B cell (primary cell): ENCODE data around the gene RAD23B. TPM values are rescaled to one million over a fixed set of nuclear protein-coding genes. Genes with fewer than 3 reads are reported as not detected.

ENCODE experiments used
- ATAC-seq: fragments of 200-7000 bp; cut with Tn5 transposase; one replicate; pipeline ENCODE4 v1.10.0; 2021; ENCODE audit warnings: low read depth, mild to moderate bottlenecking, moderate number of reproducible peaks, moderate library complexity
- CTCF ChIA-PET: fragments of 350-600 bp; sonication (Branson Sonifier 250); formaldehyde crosslinking; loops from one replicate; lab custom pipeline; 2021; ENCODE audit warnings: antibody characterized with exemption, inconsistent platforms; lab: Charles Lee
- POLR2A ChIA-PET: fragments of 350-600 bp; sonication (Branson Sonifier 250); formaldehyde crosslinking; loops from one replicate; lab custom pipeline; 2021; ENCODE audit warnings: antibody characterized with exemption; lab: Charles Lee
- DNase-seq: peaks from one replicate; pipeline ENCODE4 v3.0.0; 2013
- H2AFZ ChIP-seq: 2 replicates; pipeline ENCODE4 v1.6.1; 2012; ENCODE audit warnings: mild to moderate bottlenecking, low read depth, low read length; ENCODE audit not compliant: insufficient read depth, poor library complexity, severe bottlenecking
- H3K27ac ChIP-seq, 2 donors: 1 replicate in 1 of 2; 2 replicates in 1 of 2; pipeline ENCODE4 v1.5.1; 2012 to 2013; ENCODE audit warnings: low read length in 2 of 2, mild to moderate bottlenecking in 2 of 2, moderate library complexity in 1 of 2
- H3K27me3 ChIP-seq, 4 experiments: fragments of 200-600 bp in 1 of 4; sonication (generic) in 1 of 4; replicated peaks in 1 of 4; 1 replicate in 2 of 4; 2 replicates in 2 of 4; pipeline versions ENCODE4 v1.6.1 to v1.7.0; 2013 to 2016; ENCODE audit warnings: low read length in 3 of 4, mild to moderate bottlenecking in 2 of 4, mixed read lengths in 1 of 4, moderate library complexity in 1 of 4; ENCODE audit not compliant: insufficient read depth in 4 of 4, control insufficient read depth in 3 of 4; ENCODE audit errors: control extremely low read depth in 1 of 4
- H3K36me3 ChIP-seq, 2 experiments: replicated peaks in 1 of 2; 1 replicate in 1 of 2; 2 replicates in 1 of 2; pipeline versions ENCODE4 v1.6.1 to v1.7.1; 2013; ENCODE audit warnings: low read length in 1 of 2; ENCODE audit not compliant: insufficient read depth in 2 of 2, control insufficient read depth in 1 of 2; ENCODE audit errors: control extremely low read depth in 1 of 2, extremely low read depth in 1 of 2
- H3K4me1 ChIP-seq, 2 donors: fragments of 200-600 bp in 1 of 2; sonication (generic) in 1 of 2; 1 replicate in 1 of 2; 2 replicates in 1 of 2; pipeline versions ENCODE4 v1.5.1 to v1.6.1; 2013 to 2017; ENCODE audit warnings: low read length in 2 of 2; ENCODE audit not compliant: control insufficient read depth in 2 of 2, insufficient read depth in 2 of 2
- H3K4me2 ChIP-seq: replicated peaks from 2 replicates; pipeline ENCODE3; 2012; ENCODE audit warnings: mild to moderate bottlenecking, low read depth, low read length; ENCODE audit not compliant: poor library complexity, severe bottlenecking
- H3K4me3 ChIP-seq, 5 experiments: fragments of 200-600 bp in 1 of 5; sonication (generic) in 1 of 5; 1 replicate in 3 of 5; 2 replicates in 2 of 5; pipeline versions ENCODE4 v1.5.1 to v1.7.0; 2011 to 2016; ENCODE audit warnings: low read length in 4 of 5, mild to moderate bottlenecking in 4 of 5, low read depth in 2 of 5, control low read depth in 1 of 5, moderate library complexity in 1 of 5; ENCODE audit not compliant: insufficient read depth in 1 of 5; ENCODE audit errors: control extremely low read depth in 1 of 5, extremely low read depth in 1 of 5
- H3K79me2 ChIP-seq: fragments of 200-600 bp; sonication (generic); one replicate; pipeline ENCODE4 v1.6.0; 2016; ENCODE audit warnings: low read length; ENCODE audit not compliant: control insufficient read depth, insufficient read depth
- H3K9ac ChIP-seq: fragments of 200-600 bp; sonication (generic); 2 replicates; pipeline ENCODE4 v1.6.1; 2017; ENCODE audit warnings: mild to moderate bottlenecking, low read length, moderate library complexity
- H3K9me3 ChIP-seq, 3 donors: one replicate each; pipeline versions ENCODE4 v1.6.1 to v1.7.1; 2013; ENCODE audit warnings: low read length in 2 of 3; ENCODE audit not compliant: control insufficient read depth in 2 of 3, insufficient read depth in 1 of 3; ENCODE audit errors: control extremely low read depth in 1 of 3
- H4K20me1 ChIP-seq: 2 replicates; pipeline ENCODE4 v1.6.0; 2012; ENCODE audit warnings: mild to moderate bottlenecking, low read length; ENCODE audit not compliant: insufficient read depth, control insufficient read depth, poor library complexity, severe bottlenecking
- H3K27ac Mint-ChIP-seq: one replicate; pipeline ENCODE4 v1.8.0; 2021; ENCODE audit warnings: mixed read lengths
- H3K27me3 Mint-ChIP-seq: one replicate; pipeline ENCODE4 v1.8.0; 2021; ENCODE audit warnings: mixed read lengths
- H3K4me1 Mint-ChIP-seq: one replicate; pipeline ENCODE4 v1.8.0; 2021; ENCODE audit warnings: mixed read lengths
- H3K4me3 Mint-ChIP-seq: one replicate; pipeline ENCODE4 v1.8.0; 2021; ENCODE audit warnings: mixed read lengths
- H3K9me3 Mint-ChIP-seq: one replicate; pipeline ENCODE4 v1.8.0; 2022; ENCODE audit warnings: mixed read lengths; ENCODE audit not compliant: insufficient read depth
- CTCF ChIP-seq: fragments of 200-600 bp; IDR thresholded peaks from one replicate; pipeline ENCODE4 v1.8.0; 2022; ENCODE audit warnings: antibody characterized with exemption, mild to moderate bottlenecking
- EZH2 ChIP-seq: IDR thresholded peaks from 2 replicates; pipeline ENCODE4 v1.6.1; 2012; ENCODE audit warnings: borderline replicate concordance, low read depth, mild to moderate bottlenecking, moderate library complexity, low read length; ENCODE audit not compliant: insufficient read depth, poor library complexity, severe bottlenecking
- WGBS: methylation state at CpG from one replicate; pipeline ENCODE4 v1.1.5; 2013; ENCODE audit warnings: missing lambda C conversion rate; ENCODE audit not compliant: insufficient coverage; 5-methylcytosine and 5-hydroxymethylcytosine counted together
- intact Hi-C: fragments of 100-400 bp; cut with micrococcal nuclease; formaldehyde crosslinking; loops from one replicate; pipeline ENCODE4 v1.10.0; 2022
- polyA plus RNA-seq: library from polyadenylated mRNA; depleted of rRNA; stranded (reverse); fragments of >200 nt; gene quantifications from 2 replicates; pipeline ENCODE4 v1.2.3, GENCODE V29; 2012
- total RNA-seq, 2 donors: library from RNA; stranded (reverse); fragments of 120-200 nt in 1 of 2; gene quantifications; 1 replicate in 1 of 2; 2 replicates in 1 of 2; pipeline versions ENCODE4 v1.2.3 to v1.2.4, GENCODE V29; 2013 to 2022

RAD23B gene
- total and polyA plus RNA-seq, 2 donors (not counting 1 experiment from before 2014, with no cell fraction given), result 36.8 to 78.2 TPM

- Mint-ChIP-seq H3K27ac (no peak overlapping the region), H3K27me3 (peaks cover 38% of the 10 kb centered on the region), H3K4me3 (no peak overlapping the region), H3K9me3 (no peaks in the 10 kb centered on the region), H3K4me1 (peaks cover 11% of the 10 kb centered on the region)
- 17% methylated on average over 1 of the region's 1 CpG for WGBS
- H3K36me3 ChIP-seq, result no peaks in the 10 kb centered on the region
- no peak for ATAC-seq
- peaks cover 0 to 4% (median 0%) of the 10 kb centered on the region in 3 donors for H3K9me3 ChIP-seq
- no peak overlapping the region for H3K4me2 ChIP-seq
- H3K79me2 ChIP-seq, result no peaks in the 10 kb centered on the region
- peaks cover 0 to 15% (median 8%) of the 10 kb centered on the region in 4 experiments for H3K27me3 ChIP-seq
- no peaks in the 10 kb centered on the region for H4K20me1 ChIP-seq
- no peak for DNase-seq
- no peak overlapping the region for H3K9ac ChIP-seq
- CTCF ChIA-PET, result interaction anchor here (1.5 kb wide), 2 partner anchors 33 to 67 kb away, joined by 5 to 7 read pairs; no protein-coding TSS in a partner anchor
- H3K4me1 ChIP-seq, result peaks cover 0 to 13% of the 10 kb centered on the region in 2 donors
- TF ChIP-seq CTCF, result peak; percentile 13
- no peak for TF ChIP-seq EZH2
- POLR2A ChIA-PET, result no interaction called here
- intact Hi-C loops, result no loop called here
- H2AFZ ChIP-seq, result peak overlapping the region; percentile 31
- H3K4me3 ChIP-seq, result no peak overlapping the region
- H3K27ac ChIP-seq, result no peak overlapping the region
Observed at GRCh38 chr9:107274096-107274495, 9.0 kb upstream of the RAD23B start.

GRCh38 chr9:107274953-107275422, 8.1 kb upstream of the RAD23B start:
- H3K27ac Mint-ChIP-seq, result no peak overlapping the region
- DNase-seq (no peak), ATAC-seq (no peak)
- H3K27me3 ChIP-seq, result peaks cover 0 to 15% (median 8%) of the 10 kb centered on the region in 4 experiments
- no peaks in the 10 kb centered on the region for H3K9me3 Mint-ChIP-seq
- POLR2A ChIA-PET, result interaction anchor here (0.6 kb wide), 1 partner anchor 9 kb away, joined by 3 read pairs; no protein-coding TSS in a partner anchor
- H3K36me3 ChIP-seq, result no peaks in the 10 kb centered on the region
- H3K4me2 ChIP-seq, result no peak overlapping the region
- CTCF ChIA-PET, result no interaction called here
- H3K4me1 Mint-ChIP-seq, result peaks cover 11% of the 10 kb centered on the region
- H3K4me3 Mint-ChIP-seq, result no peak overlapping the region
- H3K4me3 ChIP-seq, result no peak overlapping the region
- TF ChIP-seq EZH2 (no peak), CTCF (no peak)
- no peak overlapping the region for H3K9ac ChIP-seq
- no peaks in the 10 kb centered on the region for H3K79me2 ChIP-seq
- no peak overlapping the region for H2AFZ ChIP-seq
- H3K4me1 ChIP-seq, result peaks cover 0 to 10% of the 10 kb centered on the region in 2 donors
- 89% methylated on average over 4 of the region's 4 CpGs for WGBS
- no peak overlapping the region for H3K27ac ChIP-seq
- peaks cover 0 to 4% (median 0%) of the 10 kb centered on the region in 3 donors for H3K9me3 ChIP-seq
- intact Hi-C loops, result no loop called here
- peaks cover 33% of the 10 kb centered on the region for H3K27me3 Mint-ChIP-seq
- H4K20me1 ChIP-seq, result no peaks in the 10 kb centered on the region
